Prostate gland (tissue), 2 donors: ENCODE data around the gene PTPRU.

Experiments
- POLR2A ChIP-seq: fragments of 450-650 bp; IDR thresholded peaks from one replicate; pipeline ENCODE4 v1.6.1; 2016; ENCODE audit warnings: antibody characterized with exemption, mild to moderate bottlenecking
- POLR2AphosphoS5 ChIP-seq: sonication (generic); formaldehyde crosslinking; IDR thresholded peaks from one replicate; pipeline ENCODE4 v1.6.1; 2017; ENCODE audit warnings: antibody characterized with exemption
- TF ChIP-seq, protein P1 (sequence below), 4 experiments: fragments of 200-600 bp in 2 of 4; fragments of 450-650 bp in 2 of 4; sonication (generic) in 2 of 4; IDR thresholded peaks; 1 replicate in 3 of 4; 2 replicates in 1 of 4; pipeline ENCODE4 v1.5.1; 2016 to 2019; ENCODE audit warnings: antibody characterized with exemption in 4 of 4, mild to moderate bottlenecking in 2 of 4, moderate library complexity in 2 of 4

- TF ChIP-seq POLR2A: no peak
- TF ChIP-seq, protein P1, sequence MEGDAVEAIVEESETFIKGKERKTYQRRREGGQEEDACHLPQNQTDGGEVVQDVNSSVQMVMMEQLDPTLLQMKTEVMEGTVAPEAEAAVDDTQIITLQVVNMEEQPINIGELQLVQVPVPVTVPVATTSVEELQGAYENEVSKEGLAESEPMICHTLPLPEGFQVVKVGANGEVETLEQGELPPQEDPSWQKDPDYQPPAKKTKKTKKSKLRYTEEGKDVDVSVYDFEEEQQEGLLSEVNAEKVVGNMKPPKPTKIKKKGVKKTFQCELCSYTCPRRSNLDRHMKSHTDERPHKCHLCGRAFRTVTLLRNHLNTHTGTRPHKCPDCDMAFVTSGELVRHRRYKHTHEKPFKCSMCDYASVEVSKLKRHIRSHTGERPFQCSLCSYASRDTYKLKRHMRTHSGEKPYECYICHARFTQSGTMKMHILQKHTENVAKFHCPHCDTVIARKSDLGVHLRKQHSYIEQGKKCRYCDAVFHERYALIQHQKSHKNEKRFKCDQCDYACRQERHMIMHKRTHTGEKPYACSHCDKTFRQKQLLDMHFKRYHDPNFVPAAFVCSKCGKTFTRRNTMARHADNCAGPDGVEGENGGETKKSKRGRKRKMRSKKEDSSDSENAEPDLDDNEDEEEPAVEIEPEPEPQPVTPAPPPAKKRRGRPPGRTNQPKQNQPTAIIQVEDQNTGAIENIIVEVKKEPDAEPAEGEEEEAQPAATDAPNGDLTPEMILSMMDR (IDR thresholded peaks at IDR 0.05): no peak
- TF ChIP-seq POLR2AphosphoS5: no peak
These were observed 46.8 kb downstream of the PTPRU start for GRCh38 chr1:29282924-29283803.
